Activated CD4-positive, alpha-beta T cell treated with anti-CD3 and anti-CD28 coated beads for 36 hours (primary cell): Measurements from ENCODE around the gene LAYN. TPM values are rescaled to one million over a fixed set of nuclear protein-coding genes. Genes with fewer than 3 reads are reported as not detected.

Experiments used
- ATAC-seq: fragments of 200-7000 bp; cut with Tn5 transposase; one replicate; pipeline ENCODE4 v1.10.0; 2021; ENCODE audit warnings: mild to moderate bottlenecking, moderate library complexity
- CTCF ChIA-PET: fragments of 350-600 bp; sonication (Branson Sonifier 250); formaldehyde crosslinking; loops from one replicate; lab custom pipeline; 2021; ENCODE audit warnings: antibody characterized with exemption; lab: Charles Lee
- POLR2A ChIA-PET: fragments of 350-600 bp; sonication (Branson Sonifier 250); formaldehyde crosslinking; loops from one replicate; lab custom pipeline; 2021; ENCODE audit warnings: antibody characterized with exemption, inconsistent platforms; lab: Charles Lee
- DNase-seq: peaks from one replicate; pipeline ENCODE4 v3.0.0-alpha.2; 2020
- H3K27ac Mint-ChIP-seq: one replicate; pipeline ENCODE4 v1.8.0; 2021; ENCODE audit warnings: mixed read lengths
- H3K27me3 Mint-ChIP-seq: one replicate; pipeline ENCODE4 v1.8.0; 2021; ENCODE audit warnings: mixed read lengths
- H3K36me3 Mint-ChIP-seq: one replicate; pipeline ENCODE4 v1.8.0; 2021; ENCODE audit warnings: low read depth, mixed read lengths
- H3K4me1 Mint-ChIP-seq: one replicate; pipeline ENCODE4 v1.8.0; 2021; ENCODE audit warnings: mixed read lengths
- H3K4me3 Mint-ChIP-seq: one replicate; pipeline ENCODE4 v1.8.0; 2021; ENCODE audit warnings: mild to moderate bottlenecking, moderate library complexity, mixed read lengths
- H3K9me3 Mint-ChIP-seq: one replicate; pipeline ENCODE4 v1.8.0; 2021; ENCODE audit warnings: low read depth, mixed read lengths
- intact Hi-C, 2 experiments: fragments of 100-400 bp; cut with DNase I in 1 of 2; cut with micrococcal nuclease in 1 of 2; formaldehyde crosslinking; loops; one replicate each; pipeline versions ENCODE4 v1.14.2 to v1.15.1; 2022 to 2024; cut with DNase I, micrococcal nuclease
- total RNA-seq, 2 experiments: library from RNA; stranded (reverse); gene quantifications; one replicate each; pipeline ENCODE4 v1.2.3, GENCODE V29; 2021

Gene LAYN, protein sequence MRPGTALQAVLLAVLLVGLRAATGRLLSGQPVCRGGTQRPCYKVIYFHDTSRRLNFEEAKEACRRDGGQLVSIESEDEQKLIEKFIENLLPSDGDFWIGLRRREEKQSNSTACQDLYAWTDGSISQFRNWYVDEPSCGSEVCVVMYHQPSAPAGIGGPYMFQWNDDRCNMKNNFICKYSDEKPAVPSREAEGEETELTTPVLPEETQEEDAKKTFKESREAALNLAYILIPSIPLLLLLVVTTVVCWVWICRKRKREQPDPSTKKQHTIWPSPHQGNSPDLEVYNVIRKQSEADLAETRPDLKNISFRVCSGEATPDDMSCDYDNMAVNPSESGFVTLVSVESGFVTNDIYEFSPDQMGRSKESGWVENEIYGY
- 1 to 10 TPM; 5.5 to 5.6 TPM for total RNA-seq

DNA sequence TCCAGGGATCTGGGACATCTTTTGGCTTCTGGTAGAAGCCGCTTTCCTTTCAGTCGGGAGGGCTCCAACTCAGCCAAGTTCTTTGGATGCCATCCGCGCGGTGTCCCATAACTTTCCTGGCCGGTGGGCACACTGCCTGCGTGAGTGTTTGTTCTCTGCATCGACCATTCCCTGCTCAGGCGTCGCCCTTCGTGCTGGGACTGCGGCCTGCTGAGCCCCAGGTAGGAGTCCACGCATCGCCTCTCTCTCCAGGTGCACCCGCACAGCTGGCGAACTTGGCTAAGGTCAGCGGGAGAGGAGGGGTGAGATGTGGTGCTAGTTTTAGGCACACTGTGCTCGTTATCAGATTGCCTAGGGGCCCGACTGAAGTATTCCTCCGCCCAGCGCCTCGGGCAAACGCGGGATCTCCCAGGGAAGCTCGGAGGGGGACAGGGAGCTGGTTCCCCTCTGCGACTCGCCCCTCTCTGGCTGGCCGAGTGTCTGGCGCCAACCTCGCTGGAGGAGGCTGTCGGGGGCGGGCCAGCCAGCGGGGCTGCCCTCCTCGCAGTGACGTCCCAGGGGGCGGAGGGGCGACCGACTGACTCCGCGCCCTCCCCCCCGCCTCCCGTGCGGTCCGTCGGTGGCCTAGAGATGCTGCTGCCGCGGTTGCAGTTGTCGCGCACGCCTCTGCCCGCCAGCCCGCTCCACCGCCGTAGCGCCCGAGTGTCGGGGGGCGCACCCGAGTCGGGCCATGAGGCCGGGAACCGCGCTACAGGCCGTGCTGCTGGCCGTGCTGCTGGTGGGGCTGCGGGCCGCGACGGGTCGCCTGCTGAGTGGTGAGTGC lies at the start of gene LAYN:
Gene LAYN (plus strand): TSS at position 607 of the 823 bp plus-strand sequence. CDS start 124 bp downstream, at position 731.
- peak; percentile 39 for ATAC-seq
- H3K4me1 Mint-ChIP-seq: peaks cover 27% of the 10 kb centered on the region
- H3K27ac Mint-ChIP-seq: peak within 1 kb of the TSS; percentile 68
- H3K36me3 Mint-ChIP-seq: no peaks in the 10 kb centered on the region
- peaks cover 50% of the 10 kb centered on the region for H3K27me3 Mint-ChIP-seq
- ChIA-PET POLR2A (interaction anchor here (0.6 to 1.3 kb wide), 2 partner anchors 9 to 36 kb away, joined by 3 to 4 read pairs; no protein-coding TSS in a partner anchor), CTCF (no interaction called here)
- peaks cover 3% of the 10 kb centered on the region for H3K9me3 Mint-ChIP-seq
- peak within 1 kb of the TSS; percentile 68 for H3K4me3 Mint-ChIP-seq
- intact Hi-C loops: no loop called here
- DNase-seq: peak; percentile 63

DNA sequence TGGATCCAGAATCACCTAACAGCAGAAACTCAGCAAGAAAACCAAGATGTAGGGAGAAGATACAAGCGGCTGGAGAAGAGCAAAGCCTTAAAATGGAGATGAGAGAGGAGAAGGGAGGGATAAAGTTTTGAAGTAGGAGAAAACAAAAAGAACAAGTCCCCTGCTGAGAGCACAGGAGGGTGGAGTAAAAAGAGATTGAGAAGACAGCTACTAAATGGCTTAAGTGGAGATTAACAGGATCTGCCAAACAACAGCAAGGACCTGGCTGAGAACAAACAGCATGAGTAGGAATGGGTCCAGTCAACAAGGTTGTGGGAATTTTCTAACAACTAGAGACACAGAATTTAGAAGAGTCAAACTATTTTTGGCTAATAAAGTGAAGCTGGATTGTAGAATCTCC lies 46.5 kb upstream of the LAYN start:
- Mint-ChIP-seq H3K9me3 (peaks cover 2% of the 10 kb centered on the region), H3K27ac (no peak overlapping the region), H3K4me1 (no peaks in the 10 kb centered on the region), H3K36me3 (no peaks in the 10 kb centered on the region), H3K27me3 (peaks cover 23% of the 10 kb centered on the region), H3K4me3 (no peak overlapping the region)
- ChIA-PET CTCF (no interaction called here), POLR2A (no interaction called here)
- DNase-seq (no peak), ATAC-seq (no peak)
- intact Hi-C loops: no loop called here

DNA sequence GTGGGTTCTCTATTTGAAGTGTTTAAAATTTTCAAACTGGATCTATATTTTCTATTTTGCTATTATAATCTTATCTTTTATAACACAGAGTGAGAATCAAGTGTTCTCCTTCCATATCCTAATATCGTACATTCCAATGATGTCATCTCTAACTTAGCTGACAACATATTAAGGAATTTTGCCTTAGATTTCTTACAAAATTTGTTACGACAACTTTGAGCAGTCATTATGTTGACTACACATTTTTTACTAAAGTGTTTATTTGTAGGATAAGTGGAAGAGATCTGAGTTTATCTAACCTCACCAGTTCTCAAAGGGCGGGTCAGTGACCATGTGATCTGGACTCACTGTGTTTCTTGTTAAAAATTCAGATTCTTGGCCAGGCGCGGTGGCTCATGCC lies 41.0 kb upstream of the LAYN start:
- ChIA-PET CTCF (interaction anchor here (1.0 kb wide), 1 partner anchor 24 kb away, joined by 3 read pairs; no protein-coding TSS in a partner anchor), POLR2A (no interaction called here)
- H3K36me3 Mint-ChIP-seq: no peaks in the 10 kb centered on the region
- H3K4me3 Mint-ChIP-seq: no peak overlapping the region
- ATAC-seq (no peak), DNase-seq (no peak)
- no peak overlapping the region for H3K27ac Mint-ChIP-seq
- H3K9me3 Mint-ChIP-seq: no peaks in the 10 kb centered on the region
- peaks cover 30% of the 10 kb centered on the region for H3K27me3 Mint-ChIP-seq
- no peaks in the 10 kb centered on the region for H3K4me1 Mint-ChIP-seq
- intact Hi-C loops: no loop called here

- Mint-ChIP-seq H3K27me3 (peaks cover 32% of the 10 kb centered on the region), H3K4me1 (no peaks in the 10 kb centered on the region), H3K9me3 (peaks cover 2% of the 10 kb centered on the region), H3K36me3 (no peaks in the 10 kb centered on the region), H3K4me3 (no peak overlapping the region), H3K27ac (no peak overlapping the region)
- no peak for DNase-seq
- no peak for ATAC-seq
- ChIA-PET CTCF (interaction anchor here (1.0 to 1.7 kb wide), 2 partner anchors 13 to 23 kb away, joined by 3 read pairs; no protein-coding TSS in a partner anchor), POLR2A (no interaction called here)
- intact Hi-C loops: no loop called here
Observed at GRCh38 chr11:111500481-111500880, 40.0 kb upstream of the LAYN start.

- peaks cover 3% of the 10 kb centered on the region for H3K9me3 Mint-ChIP-seq
- no peaks in the 10 kb centered on the region for H3K36me3 Mint-ChIP-seq
- H3K4me1 Mint-ChIP-seq: no peaks in the 10 kb centered on the region
- H3K4me3 Mint-ChIP-seq: no peak overlapping the region
- intact Hi-C loops: no loop called here
- POLR2A ChIA-PET: no interaction called here
- no peak overlapping the region for H3K27ac Mint-ChIP-seq
- ATAC-seq (no peak), DNase-seq (no peak)
- CTCF ChIA-PET: no interaction called here
- H3K27me3 Mint-ChIP-seq: peaks cover 35% of the 10 kb centered on the region
Observed at GRCh38 chr11:111502611-111503010, 37.9 kb upstream of the LAYN start.

GRCh38 chr11:111510311-111510710 lies 30.2 kb upstream of the LAYN start:
- DNase-seq (no peak), ATAC-seq (no peak)
- no peak overlapping the region for H3K4me3 Mint-ChIP-seq
- ChIA-PET POLR2A (no interaction called here), CTCF (interaction anchor here (0.7 kb wide), 1 partner anchor 88 kb away, joined by 3 read pairs; no protein-coding TSS in a partner anchor)
- H3K4me1 Mint-ChIP-seq: peaks cover 17% of the 10 kb centered on the region
- intact Hi-C loops: no loop called here
- peaks cover 43% of the 10 kb centered on the region for H3K27me3 Mint-ChIP-seq
- no peaks in the 10 kb centered on the region for H3K36me3 Mint-ChIP-seq
- peaks cover 3% of the 10 kb centered on the region for H3K9me3 Mint-ChIP-seq
- no peak overlapping the region for H3K27ac Mint-ChIP-seq

DNA sequence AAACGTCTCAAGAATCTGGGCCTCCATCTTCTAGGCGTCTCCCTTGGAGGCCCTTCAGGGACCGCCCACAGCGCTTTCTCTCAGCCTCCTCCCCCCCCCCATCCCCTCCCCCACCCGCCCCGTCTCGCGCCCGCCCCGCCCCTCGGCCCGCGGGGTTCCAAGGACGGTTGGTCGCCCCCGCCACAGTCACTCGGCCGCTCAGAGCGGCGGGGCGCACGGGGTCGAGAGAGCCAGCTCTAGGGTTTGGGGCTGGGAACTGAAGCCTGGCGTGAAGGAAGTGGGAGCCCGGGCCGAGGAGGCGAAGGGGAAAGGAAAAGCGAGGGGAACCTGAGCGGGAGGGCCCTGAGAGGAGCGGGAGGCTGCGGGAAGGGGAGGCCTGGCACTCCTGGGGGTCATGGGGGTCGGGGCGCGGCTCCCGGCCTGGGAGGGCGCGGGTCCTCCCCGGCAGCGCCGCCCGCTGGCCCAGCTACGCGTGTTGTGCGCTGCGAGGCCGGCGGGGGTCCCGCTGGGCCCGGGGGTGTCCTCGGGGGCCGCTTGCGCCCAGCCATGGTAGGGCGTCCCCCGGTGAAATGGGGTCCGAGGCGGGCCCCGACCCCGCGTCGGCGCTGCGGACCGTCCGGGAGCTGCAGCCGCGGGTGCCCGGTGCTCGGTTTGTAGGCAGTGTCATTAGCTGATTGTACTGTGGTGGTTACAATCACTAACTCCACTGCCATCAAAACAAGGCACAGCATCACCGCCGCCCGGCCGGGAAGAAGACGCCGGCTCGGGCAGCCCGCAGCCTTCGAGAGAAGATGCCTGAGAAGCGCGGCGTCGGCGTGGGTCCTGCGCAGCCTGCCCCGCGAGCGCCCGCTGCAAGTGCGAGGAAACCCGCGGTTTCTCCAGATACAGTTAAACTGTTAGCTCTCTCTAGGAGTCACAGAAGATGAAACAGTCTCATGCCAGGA lies 28.0 kb upstream of the LAYN start, which contains the start of gene BTG4:
Gene BTG4 (minus strand): TSS at position 91 of the 944 bp plus-strand sequence. CDS start 13,610 bp downstream, outside the sequence.
- H3K9me3 Mint-ChIP-seq: no peaks in the 10 kb centered on the region
- peaks cover 17% of the 10 kb centered on the region for H3K4me1 Mint-ChIP-seq
- H3K27ac Mint-ChIP-seq: no peak within 1 kb of the TSS
- H3K4me3 Mint-ChIP-seq: peak within 1 kb of the TSS; percentile 61
- no peaks in the 10 kb centered on the region for H3K36me3 Mint-ChIP-seq
- DNase-seq (peak; percentile 60), ATAC-seq (peak; percentile 59)
- POLR2A ChIA-PET: interaction anchor here (1.0 kb wide), 1 partner anchor 19 kb away, joined by 4 read pairs; no protein-coding TSS in a partner anchor
- intact Hi-C loops: no loop called here
- CTCF ChIA-PET: interaction anchor here (0.7 to 2.5 kb wide), 10 partner anchors 10 to 127 kb away, joined by 3 to 6 read pairs (median 3); no protein-coding TSS in a partner anchor
- peaks cover 40% of the 10 kb centered on the region for H3K27me3 Mint-ChIP-seq

DNA sequence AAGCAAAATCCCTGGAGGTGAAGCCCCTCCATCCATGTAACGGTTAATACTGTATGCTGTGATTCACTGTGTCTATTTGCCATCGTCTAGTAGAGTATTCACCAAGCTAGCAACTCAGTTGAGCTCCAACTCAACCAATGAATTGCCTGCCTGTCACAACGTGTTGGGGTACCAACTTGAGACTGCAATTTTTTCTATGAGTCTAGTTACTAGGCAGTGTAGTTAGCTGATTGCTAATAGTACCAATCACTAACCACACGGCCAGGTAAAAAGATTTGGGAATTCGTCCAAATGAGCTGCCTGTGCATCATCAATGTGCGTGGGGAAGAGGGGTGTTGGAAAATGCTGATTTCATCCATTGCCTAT lies 27.3 kb upstream of the LAYN start:
- peaks cover 17% of the 10 kb centered on the region for H3K4me1 Mint-ChIP-seq
- ATAC-seq (peak; percentile 45), DNase-seq (no peak)
- no peaks in the 10 kb centered on the region for H3K36me3 Mint-ChIP-seq
- ChIA-PET CTCF (interaction anchor here (0.6 to 2.5 kb wide), 13 partner anchors 9 to 127 kb away, joined by 3 to 6 read pairs (median 3); no protein-coding TSS in a partner anchor), POLR2A (interaction anchor here (1.0 kb wide), 1 partner anchor 18 kb away, joined by 4 read pairs; no protein-coding TSS in a partner anchor)
- H3K9me3 Mint-ChIP-seq: no peaks in the 10 kb centered on the region
- no peak overlapping the region for H3K4me3 Mint-ChIP-seq
- intact Hi-C loops: no loop called here
- peaks cover 35% of the 10 kb centered on the region for H3K27me3 Mint-ChIP-seq
- H3K27ac Mint-ChIP-seq: no peak overlapping the region

- no peaks in the 10 kb centered on the region for H3K36me3 Mint-ChIP-seq
- peak within 1 kb of the TSS; percentile 2 for H3K4me3 Mint-ChIP-seq
- ATAC-seq (peak; percentile 23), DNase-seq (peak; percentile 46)
- ChIA-PET CTCF (interaction anchor here (0.6 to 2.5 kb wide), 7 partner anchors 8 to 231 kb away, joined by 3 to 6 read pairs (median 3); no protein-coding TSS in a partner anchor), POLR2A (no interaction called here)
- peaks cover 20% of the 10 kb centered on the region for H3K4me1 Mint-ChIP-seq
- no peak within 1 kb of the TSS for H3K27ac Mint-ChIP-seq
- H3K27me3 Mint-ChIP-seq: peaks cover 34% of the 10 kb centered on the region
- no peaks in the 10 kb centered on the region for H3K9me3 Mint-ChIP-seq
- intact Hi-C loops: loop anchor here in 1 of 2 experiments (2.0 kb wide), 1 partner anchor 16 kb away; no protein-coding TSS in a partner anchor
Observed at GRCh38 chr11:111514216-111515031, 26.1 kb upstream of the LAYN start, which contains the start of gene HOATZ. Gene HOATZ, plus strand, starts transcription at chr11:111514778. Its CDS starts 7 bp downstream, at chr11:111514785.

DNA sequence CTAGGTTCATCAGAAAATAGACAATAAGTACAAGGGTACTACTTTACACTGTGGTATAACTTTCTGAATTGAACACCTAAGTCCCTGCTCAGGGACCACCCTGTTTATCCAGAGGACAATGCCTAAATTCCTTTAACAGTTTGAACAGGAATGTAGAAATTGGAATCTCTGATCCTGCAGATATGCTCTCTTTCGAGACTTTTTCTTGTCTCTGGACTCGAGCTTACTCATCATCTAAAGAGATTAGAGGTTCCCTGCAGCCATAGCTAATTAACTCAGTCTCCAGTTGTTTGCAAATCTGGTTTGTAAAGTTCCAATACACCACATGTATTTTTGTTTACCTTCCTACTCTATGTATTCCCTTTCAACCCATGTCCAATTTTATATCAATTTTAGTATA lies 24.9 kb upstream of the LAYN start:
- Mint-ChIP-seq H3K36me3 (no peaks in the 10 kb centered on the region), H3K27me3 (peaks cover 30% of the 10 kb centered on the region), H3K27ac (no peak overlapping the region), H3K9me3 (no peaks in the 10 kb centered on the region), H3K4me1 (peaks cover 24% of the 10 kb centered on the region), H3K4me3 (no peak overlapping the region)
- ATAC-seq (no peak), DNase-seq (no peak)
- intact Hi-C loops: loop anchor here in 1 of 2 experiments (2.0 kb wide), 1 partner anchor 15 kb away; no protein-coding TSS in a partner anchor
- ChIA-PET POLR2A (no interaction called here), CTCF (no interaction called here)
